NB4 (cell line): ENCODE measurements around the gene KIAA0040.

Source experiments
- MYC ChIP-seq: IDR thresholded peaks from 2 replicates; pipeline ENCODE4 v1.6.1; 2011; ENCODE audit warnings: low read depth, low read length
- POLR2A ChIP-seq: IDR thresholded peaks from 2 replicates; pipeline ENCODE4 v1.6.1; 2011; ENCODE audit warnings: mild to moderate bottlenecking; ENCODE audit not compliant: insufficient read length; ENCODE audit errors: extremely low read depth
- TF ChIP-seq, protein P1 (sequence below): IDR thresholded peaks from one replicate; pipeline ENCODE4 v1.5.1; 2012; ENCODE audit warnings: low read depth, low read length
- TF ChIP-seq, protein P2 (sequence below): IDR thresholded peaks from 2 replicates; pipeline ENCODE4 v1.6.1; 2011; ENCODE audit warnings: low read depth, low read length

DNA sequence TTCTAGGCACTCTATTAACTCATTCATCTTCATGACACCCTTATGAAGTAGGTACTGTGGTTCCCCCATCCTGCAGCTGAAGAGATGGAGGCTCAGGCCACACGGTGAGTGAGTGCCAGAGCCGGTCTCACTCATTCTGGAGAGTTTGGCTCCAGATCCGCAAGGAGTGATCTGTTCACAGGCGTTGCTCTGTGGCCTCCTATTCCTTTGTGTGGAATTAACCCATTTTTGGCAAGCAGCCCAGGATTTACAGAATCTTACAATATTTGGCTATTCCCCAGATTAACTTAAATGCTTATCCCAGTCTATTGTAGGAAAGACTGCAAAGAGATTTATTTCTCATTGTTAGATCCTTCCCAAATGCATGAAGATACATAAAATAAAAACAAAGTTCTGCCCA lies 29.6 kb downstream of the KIAA0040 start:
- TF ChIP-seq, protein P1, sequence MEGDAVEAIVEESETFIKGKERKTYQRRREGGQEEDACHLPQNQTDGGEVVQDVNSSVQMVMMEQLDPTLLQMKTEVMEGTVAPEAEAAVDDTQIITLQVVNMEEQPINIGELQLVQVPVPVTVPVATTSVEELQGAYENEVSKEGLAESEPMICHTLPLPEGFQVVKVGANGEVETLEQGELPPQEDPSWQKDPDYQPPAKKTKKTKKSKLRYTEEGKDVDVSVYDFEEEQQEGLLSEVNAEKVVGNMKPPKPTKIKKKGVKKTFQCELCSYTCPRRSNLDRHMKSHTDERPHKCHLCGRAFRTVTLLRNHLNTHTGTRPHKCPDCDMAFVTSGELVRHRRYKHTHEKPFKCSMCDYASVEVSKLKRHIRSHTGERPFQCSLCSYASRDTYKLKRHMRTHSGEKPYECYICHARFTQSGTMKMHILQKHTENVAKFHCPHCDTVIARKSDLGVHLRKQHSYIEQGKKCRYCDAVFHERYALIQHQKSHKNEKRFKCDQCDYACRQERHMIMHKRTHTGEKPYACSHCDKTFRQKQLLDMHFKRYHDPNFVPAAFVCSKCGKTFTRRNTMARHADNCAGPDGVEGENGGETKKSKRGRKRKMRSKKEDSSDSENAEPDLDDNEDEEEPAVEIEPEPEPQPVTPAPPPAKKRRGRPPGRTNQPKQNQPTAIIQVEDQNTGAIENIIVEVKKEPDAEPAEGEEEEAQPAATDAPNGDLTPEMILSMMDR, result no peak
- no peak for TF ChIP-seq POLR2A
- TF ChIP-seq, protein P2, sequence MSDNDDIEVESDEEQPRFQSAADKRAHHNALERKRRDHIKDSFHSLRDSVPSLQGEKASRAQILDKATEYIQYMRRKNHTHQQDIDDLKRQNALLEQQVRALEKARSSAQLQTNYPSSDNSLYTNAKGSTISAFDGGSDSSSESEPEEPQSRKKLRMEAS, result no peak
- no peak for TF ChIP-seq MYC
